Posterior cingulate gyrus (tissue), 11 donors: ENCODE results near the gene AKR7A2.

Experiments
- DNase-seq, 10 donors: peaks; one replicate each; pipeline versions ENCODE4 v3.0.0 to v3.0.0-alpha.2; 2020 to 2021; ENCODE audit warnings: mixed read lengths in 3 of 10
- intact Hi-C: fragments of 100-400 bp; cut with DNase I; formaldehyde crosslinking; loops from one replicate; pipeline ENCODE4 v1.15.1; 2023

The AKR7A2 gene

GRCh38 chr1:19311931-19312781, at the start of gene AKR7A2, which contains the start of gene SLC66A1:
Gene AKR7A2 (minus strand): TSS chr1:19312144. CDS start chr1:19312124, 20 bp downstream.
Gene SLC66A1 (plus strand): TSS chr1:19312326. CDS start chr1:19317678, 5,352 bp downstream.
- intact Hi-C loops = loop anchor here (1.0 to 10.0 kb wide), 2 partner anchors 61 to 173 kb away; partner anchors contain the start of genes CAPZB, EMC1 and MRTO4

GRCh38 chr1:19360843-19361610, 49.1 kb upstream of the AKR7A2 start:
- DNase-seq = peak in 2 of 10 donors; percentile 60 to 76
- intact Hi-C loops = no loop called here

More at GRCh38 chr1:19311931-19312781, at the start of gene AKR7A2, which contains the start of gene SLC66A1:
- peak; percentile 84 to 99 (median 93) for DNase-seq

- intact Hi-C loops = no loop called here
- DNase-seq = peak in 2 of 10 donors; percentile 45 to 73
These were observed 48.5 kb upstream of the AKR7A2 start for GRCh38 chr1:19360432-19360831.

- DNase-seq = no peak
- intact Hi-C loops = no loop called here
These were observed 48.1 kb upstream of the AKR7A2 start for GRCh38 chr1:19360016-19360415.

GRCh38 chr1:19359357-19359756, 47.4 kb upstream of the AKR7A2 start:
- peak in 2 of 10 donors; percentile 32 to 55 for DNase-seq
- intact Hi-C loops = no loop called here

- DNase-seq = peak in 2 of 10 donors; percentile 10 to 26
- intact Hi-C loops = no loop called here
These were observed 46.8 kb upstream of the AKR7A2 start for GRCh38 chr1:19358710-19359109.

GRCh38 chr1:19357299-19357986, 45.5 kb upstream of the AKR7A2 start:
- DNase-seq = peak in 2 of 10 donors; percentile 10 to 27
- intact Hi-C loops = no loop called here

- intact Hi-C loops = no loop called here
- DNase-seq = peak in 2 of 10 donors; percentile 12 to 54
These were observed 44.3 kb upstream of the AKR7A2 start for GRCh38 chr1:19356266-19356665.

GRCh38 chr1:19354531-19354981, 42.6 kb upstream of the AKR7A2 start:
- DNase-seq = peak in 1 of 10 donors; percentile 41
- intact Hi-C loops = no loop called here

- peak in 1 of 10 donors; percentile 34 for DNase-seq
- intact Hi-C loops = no loop called here
These were observed 41.7 kb upstream of the AKR7A2 start for GRCh38 chr1:19353596-19353995.

GRCh38 chr1:19352839-19353238, 40.9 kb upstream of the AKR7A2 start:
- intact Hi-C loops = no loop called here

GRCh38 chr1:19351873-19352272, 39.9 kb upstream of the AKR7A2 start:
- peak in 1 of 10 donors; percentile 63 for DNase-seq
- intact Hi-C loops = no loop called here

More at GRCh38 chr1:19352839-19353238, 40.9 kb upstream of the AKR7A2 start:
- peak in 2 of 10 donors; percentile 73 to 83 for DNase-seq

- DNase-seq = no peak
- intact Hi-C loops = no loop called here
These were observed 38.6 kb upstream of the AKR7A2 start for GRCh38 chr1:19350566-19350965.

- peak in 1 of 10 donors; percentile 79 for DNase-seq
- intact Hi-C loops = no loop called here
These were observed 38.1 kb upstream of the AKR7A2 start for GRCh38 chr1:19349999-19350398.

GRCh38 chr1:19348441-19349198, 36.7 kb upstream of the AKR7A2 start:
- intact Hi-C loops = no loop called here
- DNase-seq = no peak

- intact Hi-C loops = no loop called here
- DNase-seq = no peak
These were observed 35.7 kb upstream of the AKR7A2 start for GRCh38 chr1:19347533-19348172.

- intact Hi-C loops = no loop called here
- no peak for DNase-seq
These were observed 34.1 kb upstream of the AKR7A2 start for GRCh38 chr1:19346026-19346425.

GRCh38 chr1:19345391-19345790, 33.4 kb upstream of the AKR7A2 start:
- intact Hi-C loops = loop anchor here (2.0 kb wide), 1 partner anchor 305 kb away; no protein-coding TSS in a partner anchor
- DNase-seq = peak in 2 of 10 donors; percentile 24 to 87

GRCh38 chr1:19344831-19345230, 32.9 kb upstream of the AKR7A2 start:
- no peak for DNase-seq
- intact Hi-C loops = loop anchor here (2.0 kb wide), 1 partner anchor 306 kb away; no protein-coding TSS in a partner anchor
